ENCODE results near the gene SMG7.

- TF ChIP-seq, protein P1, sequence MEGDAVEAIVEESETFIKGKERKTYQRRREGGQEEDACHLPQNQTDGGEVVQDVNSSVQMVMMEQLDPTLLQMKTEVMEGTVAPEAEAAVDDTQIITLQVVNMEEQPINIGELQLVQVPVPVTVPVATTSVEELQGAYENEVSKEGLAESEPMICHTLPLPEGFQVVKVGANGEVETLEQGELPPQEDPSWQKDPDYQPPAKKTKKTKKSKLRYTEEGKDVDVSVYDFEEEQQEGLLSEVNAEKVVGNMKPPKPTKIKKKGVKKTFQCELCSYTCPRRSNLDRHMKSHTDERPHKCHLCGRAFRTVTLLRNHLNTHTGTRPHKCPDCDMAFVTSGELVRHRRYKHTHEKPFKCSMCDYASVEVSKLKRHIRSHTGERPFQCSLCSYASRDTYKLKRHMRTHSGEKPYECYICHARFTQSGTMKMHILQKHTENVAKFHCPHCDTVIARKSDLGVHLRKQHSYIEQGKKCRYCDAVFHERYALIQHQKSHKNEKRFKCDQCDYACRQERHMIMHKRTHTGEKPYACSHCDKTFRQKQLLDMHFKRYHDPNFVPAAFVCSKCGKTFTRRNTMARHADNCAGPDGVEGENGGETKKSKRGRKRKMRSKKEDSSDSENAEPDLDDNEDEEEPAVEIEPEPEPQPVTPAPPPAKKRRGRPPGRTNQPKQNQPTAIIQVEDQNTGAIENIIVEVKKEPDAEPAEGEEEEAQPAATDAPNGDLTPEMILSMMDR (IDR thresholded peaks at IDR 0.05), result no peak
- TF ChIP-seq POLR2A (IDR thresholded peaks at IDR 0.05), result no peak
- TF ChIP-seq EP300 (IDR thresholded peaks at IDR 0.05), result no peak
Observed at GRCh38 chr1:183497218-183497617, 24.9 kb downstream of the SMG7 start.

Data from tibial nerve (tissue), 4 donors.